Measurements from ENCODE around the gene PLXDC2.

The PLXDC2 gene

DNA sequence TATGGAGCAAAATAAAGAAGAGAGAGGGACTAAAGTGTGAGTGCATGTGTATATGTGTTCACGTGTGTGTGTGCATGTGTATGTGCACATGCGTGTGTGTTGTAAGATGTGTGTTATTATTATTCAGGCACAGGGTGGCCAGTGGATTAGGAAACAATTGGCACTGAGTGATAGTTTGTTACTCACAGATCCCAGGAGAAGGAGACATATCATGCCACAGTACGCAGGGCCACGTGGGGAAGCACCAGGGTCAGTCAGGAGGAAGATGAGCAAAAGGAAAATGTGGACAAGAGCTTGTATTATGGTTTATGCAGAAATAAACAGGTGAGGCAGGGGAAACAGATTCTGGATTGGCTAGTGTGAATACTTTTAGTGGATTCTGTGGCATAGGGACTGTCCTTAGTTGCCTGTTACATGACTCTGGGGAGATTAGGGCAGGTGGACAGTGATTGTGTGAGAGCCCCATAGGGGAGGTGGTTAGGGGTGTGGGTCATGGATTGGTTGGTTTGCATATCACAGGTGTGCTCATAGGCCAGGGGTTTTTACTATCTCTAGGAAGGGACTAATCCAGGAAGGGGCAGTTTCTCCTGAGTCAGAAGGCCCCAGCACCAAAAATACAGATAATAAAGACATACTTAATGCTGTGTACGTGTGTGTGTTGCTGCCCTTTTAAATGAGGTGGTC is 90.0 kb downstream of the PLXDC2 start:
- H3K9me3 ChIP-seq (ENCODE audit: control insufficient read depth, low read length): no peaks in the 10 kb centered on the region
- H3K27me3 ChIP-seq (ENCODE audit: control insufficient read depth, insufficient read depth, low read length, poor library complexity, severe bottlenecking): no peaks in the 10 kb centered on the region
- no peak overlapping the region for H3K4me3 ChIP-seq (ENCODE audit: insufficient read depth, low read depth, low read length)
- peaks cover 9% of the 10 kb centered on the region for H3K4me1 ChIP-seq (ENCODE audit: control insufficient read depth, insufficient read depth, low read length)
- H3K36me3 ChIP-seq (ENCODE audit: control insufficient read depth, insufficient read depth, low read length): no peaks in the 10 kb centered on the region
- WGBS, 2 experiments: 94% methylated on average over 5 of the region's 5 CpGs
- H3K27ac ChIP-seq (ENCODE audit: insufficient read depth, low read depth, low read length, poor library complexity, severe bottlenecking): no peak overlapping the region

DNA sequence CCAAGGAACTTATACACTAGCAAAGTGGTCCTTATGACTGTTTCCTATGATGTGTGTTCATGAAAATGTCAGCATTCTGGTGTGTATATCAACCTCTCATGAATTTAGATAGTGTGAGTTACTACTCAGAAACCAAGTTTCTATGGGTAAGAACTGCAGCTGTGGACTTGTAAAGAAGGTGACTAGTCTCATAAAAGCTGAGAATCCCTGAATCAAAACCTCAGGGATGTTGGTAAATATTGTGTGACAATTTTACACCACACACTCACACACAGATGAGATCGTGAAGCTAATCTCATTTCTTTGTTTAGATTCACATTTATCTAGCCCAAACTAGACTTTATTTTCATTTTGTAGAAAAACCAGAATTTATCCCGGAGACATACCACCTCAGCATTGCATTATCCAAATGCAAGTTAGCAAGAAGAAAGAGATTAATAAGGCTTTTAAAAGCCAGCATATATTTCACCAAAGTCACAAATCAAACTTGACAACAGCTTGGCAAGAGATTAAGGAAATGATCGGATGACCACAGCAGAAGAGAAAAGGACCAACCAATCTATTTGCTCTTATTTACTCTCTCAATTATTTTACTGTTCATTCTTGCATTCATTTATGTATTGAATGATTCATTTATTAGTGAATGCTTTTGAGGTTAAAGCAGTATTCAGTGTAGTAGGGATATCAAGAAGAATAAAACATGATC is 92.9 kb downstream of the PLXDC2 start:
- Histone ChIP-seq H3K9me3 (ENCODE audit: control insufficient read depth, low read length) (no peaks in the 10 kb centered on the region), H3K4me3 (ENCODE audit: insufficient read depth, low read depth, low read length) (no peak overlapping the region), H3K36me3 (ENCODE audit: control insufficient read depth, insufficient read depth, low read length) (no peaks in the 10 kb centered on the region), H3K4me1 (ENCODE audit: control insufficient read depth, insufficient read depth, low read length) (peaks cover 9% of the 10 kb centered on the region), H3K27me3 (ENCODE audit: control insufficient read depth, insufficient read depth, low read length, poor library complexity, severe bottlenecking) (no peaks in the 10 kb centered on the region), H3K27ac (ENCODE audit: insufficient read depth, low read depth, low read length, poor library complexity, severe bottlenecking) (no peak overlapping the region)
- 72 to 86% methylated on average over 3 of the region's 3 CpGs for WGBS, 2 experiments

GRCh38 chr10:19911886-19912285 is 95.7 kb downstream of the PLXDC2 start:
- Histone ChIP-seq H3K9me3 (ENCODE audit: control insufficient read depth, low read length) (no peaks in the 10 kb centered on the region), H3K27me3 (ENCODE audit: control insufficient read depth, insufficient read depth, low read length, poor library complexity, severe bottlenecking) (no peaks in the 10 kb centered on the region), H3K27ac (ENCODE audit: insufficient read depth, low read depth, low read length, poor library complexity, severe bottlenecking) (no peak overlapping the region), H3K4me1 (ENCODE audit: control insufficient read depth, insufficient read depth, low read length) (no peaks in the 10 kb centered on the region), H3K36me3 (ENCODE audit: control insufficient read depth, insufficient read depth, low read length) (no peaks in the 10 kb centered on the region), H3K4me3 (ENCODE audit: insufficient read depth, low read depth, low read length) (no peak overlapping the region)
- WGBS, 2 experiments: 88 to 98% methylated on average over 1 to 2 of the region's 2 CpGs

DNA sequence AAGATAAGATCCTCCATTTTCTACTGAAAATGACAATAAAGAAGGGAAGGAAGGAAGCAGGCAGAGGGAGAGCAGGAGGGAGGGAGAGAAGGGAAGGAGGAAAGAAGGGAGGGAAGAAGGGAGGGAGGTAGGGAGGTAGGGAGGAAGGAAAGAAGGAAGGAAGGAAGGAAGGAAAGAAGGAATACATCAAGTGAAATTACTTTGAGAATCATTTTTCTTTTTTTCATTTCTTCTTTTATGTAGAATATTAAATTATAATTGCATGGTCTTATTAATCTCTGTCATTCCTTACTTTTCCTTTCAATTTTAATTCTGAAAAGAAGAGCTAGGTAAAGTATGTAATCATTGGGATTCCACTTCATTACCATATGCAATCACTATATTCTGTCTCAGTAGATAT is 97.8 kb downstream of the PLXDC2 start:
- H3K9me3 ChIP-seq (ENCODE audit: control insufficient read depth, low read length): no peaks in the 10 kb centered on the region
- no peak overlapping the region for H3K27ac ChIP-seq (ENCODE audit: insufficient read depth, low read depth, low read length, poor library complexity, severe bottlenecking)
- H3K27me3 ChIP-seq (ENCODE audit: control insufficient read depth, insufficient read depth, low read length, poor library complexity, severe bottlenecking): no peaks in the 10 kb centered on the region
- H3K4me3 ChIP-seq (ENCODE audit: insufficient read depth, low read depth, low read length): no peak overlapping the region
- H3K4me1 ChIP-seq (ENCODE audit: control insufficient read depth, insufficient read depth, low read length): no peaks in the 10 kb centered on the region
- H3K36me3 ChIP-seq (ENCODE audit: control insufficient read depth, insufficient read depth, low read length): no peaks in the 10 kb centered on the region

GRCh38 chr10:19915125-19915524 is 98.9 kb downstream of the PLXDC2 start:
- H3K4me3 ChIP-seq (ENCODE audit: insufficient read depth, low read depth, low read length): no peak overlapping the region
- no peaks in the 10 kb centered on the region for H3K9me3 ChIP-seq (ENCODE audit: control insufficient read depth, low read length)
- no peaks in the 10 kb centered on the region for H3K36me3 ChIP-seq (ENCODE audit: control insufficient read depth, insufficient read depth, low read length)
- no peak overlapping the region for H3K27ac ChIP-seq (ENCODE audit: insufficient read depth, low read depth, low read length, poor library complexity, severe bottlenecking)
- H3K4me1 ChIP-seq (ENCODE audit: control insufficient read depth, insufficient read depth, low read length): no peaks in the 10 kb centered on the region
- H3K27me3 ChIP-seq (ENCODE audit: control insufficient read depth, insufficient read depth, low read length, poor library complexity, severe bottlenecking): no peaks in the 10 kb centered on the region

- Histone ChIP-seq H3K4me3 (ENCODE audit: insufficient read depth, low read depth, low read length) (no peak overlapping the region), H3K36me3 (ENCODE audit: control insufficient read depth, insufficient read depth, low read length) (no peaks in the 10 kb centered on the region), H3K27ac (ENCODE audit: insufficient read depth, low read depth, low read length, poor library complexity, severe bottlenecking) (no peak overlapping the region), H3K9me3 (ENCODE audit: control insufficient read depth, low read length) (no peaks in the 10 kb centered on the region), H3K27me3 (ENCODE audit: control insufficient read depth, insufficient read depth, low read length, poor library complexity, severe bottlenecking) (no peaks in the 10 kb centered on the region), H3K4me1 (ENCODE audit: control insufficient read depth, insufficient read depth, low read length) (no peaks in the 10 kb centered on the region)
- WGBS, 2 experiments: 95 to 97% methylated on average over 3 of the region's 3 CpGs
Observed at GRCh38 chr10:19915816-19916215, 99.6 kb downstream of the PLXDC2 start.

DNA sequence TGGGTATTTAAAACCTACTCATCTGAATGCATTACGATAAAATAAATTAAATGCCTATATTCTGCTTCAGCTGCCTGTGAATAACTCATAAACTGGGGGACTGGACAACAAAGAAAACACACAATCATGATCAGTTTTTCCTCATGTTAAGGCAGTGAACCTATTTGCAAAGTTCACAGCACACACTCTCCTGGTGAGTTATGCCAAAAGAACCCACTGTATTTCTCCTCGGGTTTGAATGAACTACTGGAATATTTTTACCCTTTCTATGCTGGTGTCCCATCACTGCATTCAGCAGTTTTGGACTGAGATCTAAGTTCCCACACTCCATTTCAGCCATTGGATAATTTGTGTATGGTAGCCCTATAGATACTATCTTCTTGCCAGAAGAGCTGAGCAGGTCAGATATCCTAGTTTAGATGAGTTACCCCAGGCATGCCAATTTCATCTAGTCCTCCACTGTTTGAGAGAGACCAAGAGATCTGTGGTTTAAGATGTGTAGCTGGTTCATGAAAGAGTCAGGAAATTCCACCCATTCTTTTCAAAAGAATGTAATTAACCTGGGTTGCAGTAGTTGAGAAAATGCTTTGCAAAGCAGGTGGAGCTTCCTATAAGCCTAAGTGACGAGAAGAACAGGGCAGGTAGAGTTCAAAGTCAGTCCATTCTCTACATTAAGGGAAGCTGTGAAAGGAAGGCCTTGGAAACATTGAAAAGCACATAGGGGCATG is 101.7 kb downstream of the PLXDC2 start:
- Histone ChIP-seq H3K36me3 (ENCODE audit: control insufficient read depth, insufficient read depth, low read length) (no peaks in the 10 kb centered on the region), H3K9me3 (ENCODE audit: control insufficient read depth, low read length) (no peaks in the 10 kb centered on the region), H3K4me1 (ENCODE audit: control insufficient read depth, insufficient read depth, low read length) (no peaks in the 10 kb centered on the region), H3K27ac (ENCODE audit: insufficient read depth, low read depth, low read length, poor library complexity, severe bottlenecking) (no peak overlapping the region), H3K27me3 (ENCODE audit: control insufficient read depth, insufficient read depth, low read length, poor library complexity, severe bottlenecking) (no peaks in the 10 kb centered on the region), H3K4me3 (ENCODE audit: insufficient read depth, low read depth, low read length) (no peak overlapping the region)
- WGBS, 2 experiments: 85 to 93% methylated on average over 3 of the region's 3 CpGs

- Histone ChIP-seq H3K4me3 (ENCODE audit: insufficient read depth, low read depth, low read length) (no peak overlapping the region), H3K4me1 (ENCODE audit: control insufficient read depth, insufficient read depth, low read length) (no peaks in the 10 kb centered on the region), H3K27ac (ENCODE audit: insufficient read depth, low read depth, low read length, poor library complexity, severe bottlenecking) (no peak overlapping the region), H3K36me3 (ENCODE audit: control insufficient read depth, insufficient read depth, low read length) (no peaks in the 10 kb centered on the region), H3K27me3 (ENCODE audit: control insufficient read depth, insufficient read depth, low read length, poor library complexity, severe bottlenecking) (no peaks in the 10 kb centered on the region), H3K9me3 (ENCODE audit: control insufficient read depth, low read length) (no peaks in the 10 kb centered on the region)
- WGBS, 2 experiments: 97 to 99% methylated on average over 3 to 4 of the region's 4 CpGs
Observed at GRCh38 chr10:19918794-19919193, 102.6 kb downstream of the PLXDC2 start.

DNA sequence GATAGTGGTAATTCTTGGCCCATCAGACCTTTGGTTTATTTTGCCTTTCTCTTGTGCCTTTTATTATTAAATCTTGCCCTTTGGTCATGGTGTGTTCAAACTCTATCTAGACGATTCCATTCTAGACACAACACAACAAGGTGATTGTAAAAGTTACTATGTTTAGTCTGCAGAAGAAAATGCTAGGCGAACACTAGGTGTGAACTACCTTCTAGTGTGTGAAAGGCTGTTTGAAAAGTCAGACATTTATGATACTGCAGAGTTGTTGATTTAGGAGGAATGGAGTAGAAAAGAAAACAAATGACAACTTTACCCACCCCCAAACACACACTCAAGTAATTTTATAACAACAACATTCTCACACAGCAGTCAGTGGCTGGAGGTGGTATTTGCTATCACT is 103.4 kb downstream of the PLXDC2 start:
- Histone ChIP-seq H3K27ac (ENCODE audit: insufficient read depth, low read depth, low read length, poor library complexity, severe bottlenecking) (no peak overlapping the region), H3K4me1 (ENCODE audit: control insufficient read depth, insufficient read depth, low read length) (no peaks in the 10 kb centered on the region), H3K27me3 (ENCODE audit: control insufficient read depth, insufficient read depth, low read length, poor library complexity, severe bottlenecking) (no peaks in the 10 kb centered on the region), H3K9me3 (ENCODE audit: control insufficient read depth, low read length) (no peaks in the 10 kb centered on the region), H3K4me3 (ENCODE audit: insufficient read depth, low read depth, low read length) (no peak overlapping the region), H3K36me3 (ENCODE audit: control insufficient read depth, insufficient read depth, low read length) (no peaks in the 10 kb centered on the region)
- WGBS, 2 experiments: 100% methylated on average over 1 to 2 of the region's 2 CpGs

- Histone ChIP-seq H3K9me3 (ENCODE audit: control insufficient read depth, low read length) (no peaks in the 10 kb centered on the region), H3K36me3 (ENCODE audit: control insufficient read depth, insufficient read depth, low read length) (no peaks in the 10 kb centered on the region), H3K27ac (ENCODE audit: insufficient read depth, low read depth, low read length, poor library complexity, severe bottlenecking) (no peak overlapping the region), H3K4me1 (ENCODE audit: control insufficient read depth, insufficient read depth, low read length) (no peaks in the 10 kb centered on the region), H3K4me3 (ENCODE audit: insufficient read depth, low read depth, low read length) (no peak overlapping the region), H3K27me3 (ENCODE audit: control insufficient read depth, insufficient read depth, low read length, poor library complexity, severe bottlenecking) (no peaks in the 10 kb centered on the region)
- WGBS, 2 experiments: 88 to 93% methylated on average over 4 of the region's 4 CpGs
Observed at GRCh38 chr10:19920075-19920726, 104.0 kb downstream of the PLXDC2 start.
